ENCODE data around the gene CADPS2.

CADPS2 gene

GRCh38 chr7:122886357-122887081, at the start of gene CADPS2:
Gene CADPS2 (minus strand): TSS chr7:122886460. CDS start chr7:122886337, 123 bp downstream.
- peak; percentile 42 for DNase-seq

- no peak for DNase-seq
Observed at GRCh38 chr7:122935620-122936019, 49.4 kb upstream of the CADPS2 start.

- no peak for DNase-seq
Observed at GRCh38 chr7:122919643-122920181, 33.5 kb upstream of the CADPS2 start.

GRCh38 chr7:122914812-122915211, 28.6 kb upstream of the CADPS2 start:
- no peak for DNase-seq

GRCh38 chr7:122913608-122914007, 27.3 kb upstream of the CADPS2 start:
- DNase-seq: no peak

- no peak for DNase-seq
Observed at GRCh38 chr7:122902751-122903495, 16.7 kb upstream of the CADPS2 start.

GRCh38 chr7:122901250-122901649, 15.0 kb upstream of the CADPS2 start:
- DNase-seq: no peak

- no peak for DNase-seq
Observed at GRCh38 chr7:122896509-122896908, 10.2 kb upstream of the CADPS2 start.

- DNase-seq: no peak
Observed at GRCh38 chr7:122893486-122893885, 7.2 kb upstream of the CADPS2 start.

- no peak for DNase-seq
Observed at GRCh38 chr7:122889116-122889515, 2.9 kb upstream of the CADPS2 start.

- no peak for DNase-seq
Observed at GRCh38 chr7:122887848-122888247, 1.6 kb upstream of the CADPS2 start.

- DNase-seq: no peak
Observed at GRCh38 chr7:122887198-122887597, 938 bp upstream of the CADPS2 start.

GRCh38 chr7:122885583-122886356, 490 bp downstream of the CADPS2 start:
- peak; percentile 9 for DNase-seq

- no peak for DNase-seq
Observed at GRCh38 chr7:122884186-122884585, 2.1 kb downstream of the CADPS2 start.

GRCh38 chr7:122883049-122883680, 3.1 kb downstream of the CADPS2 start:
- DNase-seq: no peak

- no peak for DNase-seq
Observed at GRCh38 chr7:122881324-122881723, 4.9 kb downstream of the CADPS2 start.

GRCh38 chr7:122869260-122869659, 17.0 kb downstream of the CADPS2 start:
- DNase-seq: no peak

- no peak for DNase-seq
Observed at GRCh38 chr7:122867471-122867980, 18.7 kb downstream of the CADPS2 start.

GRCh38 chr7:122864838-122865237, 21.4 kb downstream of the CADPS2 start:
- DNase-seq: no peak

- no peak for DNase-seq
Observed at GRCh38 chr7:122864016-122864415, 22.2 kb downstream of the CADPS2 start.

GRCh38 chr7:122858320-122858719, 27.9 kb downstream of the CADPS2 start:
- DNase-seq: no peak

- no peak for DNase-seq
Observed at GRCh38 chr7:122850528-122850927, 35.7 kb downstream of the CADPS2 start.

- DNase-seq: no peak
Observed at GRCh38 chr7:122849957-122850328, 36.3 kb downstream of the CADPS2 start.
